SK-N-SH treated with all-trans-retinoic acid at 6 μM for 48 hours (cell line): ENCODE results near the gene INTS6L.

ENCODE experiments used
- ATAC-seq: fragments of 200-7000 bp; cut with Tn5 transposase; 3 replicates; pipeline ENCODE4 v1.9.1; 2020; ENCODE audit warnings: mild to moderate bottlenecking, moderate library complexity
- ARNTL ChIP-seq: fragments of 450-650 bp; formaldehyde crosslinking; IDR thresholded peaks from 2 replicates; pipeline ENCODE4 v1.5.0; 2020; ENCODE audit warnings: low read depth, mild to moderate bottlenecking, moderate library complexity, borderline replicate concordance
- BACH2 ChIP-seq: fragments of 250-450 bp; sonication (Bioruptor Pico); IDR thresholded peaks from 2 replicates; pipeline ENCODE4 v1.9.0; 2021; ENCODE audit warnings: mild to moderate bottlenecking, borderline replicate concordance
- CSDC2 ChIP-seq: fragments of 250-450 bp; sonication (Bioruptor Pico); IDR thresholded peaks from 2 replicates; pipeline ENCODE4 v1.5.0; 2020; ENCODE audit warnings: mild to moderate bottlenecking, moderate library complexity
- ESRRG ChIP-seq: fragments of 250-450 bp; sonication (Bioruptor Pico); IDR thresholded peaks from 2 replicates; pipeline ENCODE4 v1.6.1; 2021; ENCODE audit warnings: mild to moderate bottlenecking
- GLIS3 ChIP-seq: fragments of 250-450 bp; sonication (Bioruptor Pico); IDR thresholded peaks from 2 replicates; pipeline ENCODE4 v1.5.0; 2020; ENCODE audit warnings: mild to moderate bottlenecking, moderate library complexity
- ISL1 ChIP-seq: fragments of 250-450 bp; sonication (Bioruptor Pico); IDR thresholded peaks from 2 replicates; pipeline ENCODE4 v2.1.2; 2022; ENCODE audit warnings: mild to moderate bottlenecking, moderate library complexity
- OSR1 ChIP-seq: fragments of 250-450 bp; sonication (Bioruptor Pico); IDR thresholded peaks from 2 replicates; pipeline ENCODE4 v1.8.0; 2022; ENCODE audit warnings: moderate library complexity, mild to moderate bottlenecking, inconsistent platforms
- PPARA ChIP-seq: fragments of 250-450 bp; sonication (Bioruptor Pico); IDR thresholded peaks from 2 replicates; pipeline ENCODE4 v1.5.0; 2020; ENCODE audit warnings: mild to moderate bottlenecking, borderline replicate concordance
- RARB ChIP-seq: fragments of 250-450 bp; sonication (Bioruptor Pico); IDR thresholded peaks from 2 replicates; pipeline ENCODE4 v1.8.0; 2021; ENCODE audit warnings: mild to moderate bottlenecking, moderate library complexity
- SNAI2 ChIP-seq: fragments of 250-450 bp; sonication (Bioruptor Pico); IDR thresholded peaks from 2 replicates; pipeline ENCODE4 v1.5.0; 2020; ENCODE audit warnings: mild to moderate bottlenecking, moderate library complexity
- TCF4 ChIP-seq: fragments of 250-450 bp; sonication (Bioruptor Pico); IDR thresholded peaks from 2 replicates; pipeline ENCODE4 v1.8.0; 2021; ENCODE audit warnings: mild to moderate bottlenecking, moderate library complexity, borderline replicate concordance
- TOX ChIP-seq: fragments of 250-450 bp; sonication (Bioruptor Pico); IDR thresholded peaks from 2 replicates; pipeline ENCODE4 v1.8.0; 2021; ENCODE audit warnings: mild to moderate bottlenecking, moderate library complexity, borderline replicate concordance
- ZFP3 ChIP-seq: fragments of 250-450 bp; sonication (Bioruptor Pico); IDR thresholded peaks from 2 replicates; pipeline ENCODE4 v1.5.0; 2020; ENCODE audit warnings: mild to moderate bottlenecking, moderate library complexity
- ZFP30 ChIP-seq: fragments of 450-650 bp; formaldehyde crosslinking; IDR thresholded peaks from 2 replicates; pipeline ENCODE4 v1.5.0; 2022; ENCODE audit warnings: mild to moderate bottlenecking, moderate library complexity
- ZNF565 ChIP-seq: fragments of 450-650 bp; formaldehyde crosslinking; conservative IDR thresholded peaks from 2 replicates; pipeline ENCODE4 v1.5.0; 2020; ENCODE audit warnings: low read depth, mild to moderate bottlenecking, moderate library complexity
- ZNF70 ChIP-seq: fragments of 450-650 bp; formaldehyde crosslinking; IDR thresholded peaks from 2 replicates; pipeline ENCODE4 v1.5.0; 2020; ENCODE audit warnings: mild to moderate bottlenecking, moderate library complexity
- TF ChIP-seq, protein P1 (sequence below): fragments of 250-450 bp; sonication (Bioruptor Pico); IDR thresholded peaks from 2 replicates; pipeline ENCODE4 v1.8.0; 2021; ENCODE audit warnings: low read depth, mild to moderate bottlenecking, moderate library complexity, borderline replicate concordance
- TF ChIP-seq, protein P2 (sequence below): fragments of 250-450 bp; sonication (Bioruptor Pico); IDR thresholded peaks from 2 replicates; pipeline ENCODE4 v1.5.1; 2020; ENCODE audit warnings: low read depth, mild to moderate bottlenecking, moderate library complexity
- TF ChIP-seq, protein P3 (sequence below): fragments of 250-450 bp; sonication (Bioruptor Pico); IDR thresholded peaks from 2 replicates; pipeline ENCODE4 v1.5.1; 2021; ENCODE audit warnings: mild to moderate bottlenecking, moderate library complexity
- TF ChIP-seq, protein P4 (sequence below): fragments of 250-450 bp; sonication (Bioruptor Pico); IDR thresholded peaks from 2 replicates; pipeline ENCODE4 v1.8.0; 2020; ENCODE audit warnings: mild to moderate bottlenecking, moderate library complexity, borderline replicate concordance
- TF ChIP-seq, protein P5 (sequence below): fragments of 250-450 bp; sonication (Bioruptor Pico); IDR thresholded peaks from 2 replicates; pipeline ENCODE4 v1.5.0; 2020; ENCODE audit warnings: mild to moderate bottlenecking, moderate library complexity

INTS6L gene

DNA sequence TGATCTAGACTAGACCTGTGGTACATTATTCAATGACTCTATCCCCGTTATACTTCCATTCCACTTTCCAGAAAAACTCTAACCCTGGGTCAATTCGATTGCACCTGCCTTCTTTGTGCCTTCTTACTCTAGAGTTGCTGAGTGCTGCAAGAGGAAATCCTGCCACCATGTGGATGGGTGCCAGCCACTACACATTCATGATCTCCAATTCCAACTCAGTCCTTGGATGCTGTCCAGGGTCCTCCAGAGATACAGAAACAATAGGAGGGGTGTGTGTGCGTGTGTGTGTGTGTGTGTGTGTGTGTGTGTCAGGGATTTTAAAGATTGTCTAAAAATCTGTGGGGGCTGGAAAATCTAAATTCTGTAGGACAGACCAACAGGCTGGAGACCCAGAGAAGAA lies 42.9 kb upstream of the INTS6L start (continued):
- TF ChIP-seq, protein P1, sequence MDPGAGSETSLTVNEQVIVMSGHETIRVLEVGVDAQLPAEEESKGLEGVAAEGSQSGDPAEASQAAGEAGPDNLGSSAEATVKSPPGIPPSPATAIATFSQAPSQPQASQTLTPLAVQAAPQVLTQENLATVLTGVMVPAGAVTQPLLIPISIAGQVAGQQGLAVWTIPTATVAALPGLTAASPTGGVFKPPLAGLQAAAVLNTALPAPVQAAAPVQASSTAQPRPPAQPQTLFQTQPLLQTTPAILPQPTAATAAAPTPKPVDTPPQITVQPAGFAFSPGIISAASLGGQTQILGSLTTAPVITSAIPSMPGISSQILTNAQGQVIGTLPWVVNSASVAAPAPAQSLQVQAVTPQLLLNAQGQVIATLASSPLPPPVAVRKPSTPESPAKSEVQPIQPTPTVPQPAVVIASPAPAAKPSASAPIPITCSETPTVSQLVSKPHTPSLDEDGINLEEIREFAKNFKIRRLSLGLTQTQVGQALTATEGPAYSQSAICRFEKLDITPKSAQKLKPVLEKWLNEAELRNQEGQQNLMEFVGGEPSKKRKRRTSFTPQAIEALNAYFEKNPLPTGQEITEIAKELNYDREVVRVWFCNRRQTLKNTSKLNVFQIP (CRISPR knock-in tag), result no peak
- TF ChIP-seq ZNF565 (CRISPR knock-in tag), result no peak
- no peak for TF ChIP-seq PPARA (CRISPR knock-in tag)
- TF ChIP-seq ARNTL, result no peak
- TF ChIP-seq, protein P2, sequence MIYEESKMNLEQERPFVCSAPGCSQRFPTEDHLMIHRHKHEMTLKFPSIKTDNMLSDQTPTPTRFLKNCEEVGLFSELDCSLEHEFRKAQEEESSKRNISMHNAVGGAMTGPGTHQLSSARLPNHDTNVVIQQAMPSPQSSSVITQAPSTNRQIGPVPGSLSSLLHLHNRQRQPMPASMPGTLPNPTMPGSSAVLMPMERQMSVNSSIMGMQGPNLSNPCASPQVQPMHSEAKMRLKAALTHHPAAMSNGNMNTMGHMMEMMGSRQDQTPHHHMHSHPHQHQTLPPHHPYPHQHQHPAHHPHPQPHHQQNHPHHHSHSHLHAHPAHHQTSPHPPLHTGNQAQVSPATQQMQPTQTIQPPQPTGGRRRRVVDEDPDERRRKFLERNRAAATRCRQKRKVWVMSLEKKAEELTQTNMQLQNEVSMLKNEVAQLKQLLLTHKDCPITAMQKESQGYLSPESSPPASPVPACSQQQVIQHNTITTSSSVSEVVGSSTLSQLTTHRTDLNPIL, result no peak
- no peak for TF ChIP-seq ISL1 (CRISPR knock-in tag)
- TF ChIP-seq, all 23 proteins: peak for 0

DNA sequence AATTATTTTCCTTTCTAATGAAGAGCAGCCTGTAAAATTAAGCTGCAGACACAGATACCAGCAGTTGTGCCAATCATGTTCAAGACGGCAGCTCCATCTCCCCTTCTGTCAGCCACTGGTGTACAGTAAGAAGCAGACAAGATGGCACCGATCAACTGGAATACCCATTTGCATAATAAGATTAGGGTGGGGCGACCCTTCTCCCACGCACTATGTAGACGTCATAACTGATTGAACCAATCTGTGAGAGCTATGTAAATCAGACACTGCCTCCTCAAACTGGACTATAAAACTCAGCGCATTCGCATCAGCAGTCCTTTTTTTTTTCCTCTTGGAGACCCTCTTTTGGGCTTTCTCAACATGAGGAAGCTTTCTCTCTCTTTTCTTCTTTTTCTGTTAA lies 40.4 kb upstream of the INTS6L start:
- TF ChIP-seq ZFP30 (CRISPR knock-in tag) (no peak), OSR1 (CRISPR knock-in tag) (no peak), RARB (CRISPR knock-in tag) (no peak), ZNF70 (no peak), TCF4 (no peak), CSDC2 (CRISPR knock-in tag) (no peak), GLIS3 (CRISPR knock-in tag) (no peak), PPARA (CRISPR knock-in tag) (no peak), ISL1 (CRISPR knock-in tag) (no peak), ESRRG (CRISPR knock-in tag) (no peak), TOX (CRISPR knock-in tag) (no peak), ZNF565 (CRISPR knock-in tag) (no peak), SNAI2 (CRISPR knock-in tag) (no peak), ZFP3 (CRISPR knock-in tag) (no peak), BACH2 (CRISPR knock-in tag) (no peak)
- TF ChIP-seq, protein P3, sequence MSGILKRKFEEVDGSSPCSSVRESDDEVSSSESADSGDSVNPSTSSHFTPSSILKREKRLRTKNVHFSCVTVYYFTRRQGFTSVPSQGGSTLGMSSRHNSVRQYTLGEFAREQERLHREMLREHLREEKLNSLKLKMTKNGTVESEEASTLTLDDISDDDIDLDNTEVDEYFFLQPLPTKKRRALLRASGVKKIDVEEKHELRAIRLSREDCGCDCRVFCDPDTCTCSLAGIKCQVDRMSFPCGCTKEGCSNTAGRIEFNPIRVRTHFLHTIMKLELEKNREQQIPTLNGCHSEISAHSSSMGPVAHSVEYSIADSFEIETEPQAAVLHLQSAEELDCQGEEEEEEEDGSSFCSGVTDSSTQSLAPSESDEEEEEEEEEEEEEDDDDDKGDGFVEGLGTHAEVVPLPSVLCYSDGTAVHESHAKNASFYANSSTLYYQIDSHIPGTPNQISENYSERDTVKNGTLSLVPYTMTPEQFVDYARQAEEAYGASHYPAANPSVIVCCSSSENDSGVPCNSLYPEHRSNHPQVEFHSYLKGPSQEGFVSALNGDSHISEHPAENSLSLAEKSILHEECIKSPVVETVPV (CRISPR knock-in tag), result no peak
- TF ChIP-seq, protein P1 (CRISPR knock-in tag), result no peak
- TF ChIP-seq, protein P2, result no peak
- TF ChIP-seq, protein P4, sequence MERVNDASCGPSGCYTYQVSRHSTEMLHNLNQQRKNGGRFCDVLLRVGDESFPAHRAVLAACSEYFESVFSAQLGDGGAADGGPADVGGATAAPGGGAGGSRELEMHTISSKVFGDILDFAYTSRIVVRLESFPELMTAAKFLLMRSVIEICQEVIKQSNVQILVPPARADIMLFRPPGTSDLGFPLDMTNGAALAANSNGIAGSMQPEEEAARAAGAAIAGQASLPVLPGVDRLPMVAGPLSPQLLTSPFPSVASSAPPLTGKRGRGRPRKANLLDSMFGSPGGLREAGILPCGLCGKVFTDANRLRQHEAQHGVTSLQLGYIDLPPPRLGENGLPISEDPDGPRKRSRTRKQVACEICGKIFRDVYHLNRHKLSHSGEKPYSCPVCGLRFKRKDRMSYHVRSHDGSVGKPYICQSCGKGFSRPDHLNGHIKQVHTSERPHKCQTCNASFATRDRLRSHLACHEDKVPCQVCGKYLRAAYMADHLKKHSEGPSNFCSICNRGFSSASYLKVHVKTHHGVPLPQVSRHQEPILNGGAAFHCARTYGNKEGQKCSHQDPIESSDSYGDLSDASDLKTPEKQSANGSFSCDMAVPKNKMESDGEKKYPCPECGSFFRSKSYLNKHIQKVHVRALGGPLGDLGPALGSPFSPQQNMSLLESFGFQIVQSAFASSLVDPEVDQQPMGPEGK (CRISPR knock-in tag), result no peak
- TF ChIP-seq, protein P5, sequence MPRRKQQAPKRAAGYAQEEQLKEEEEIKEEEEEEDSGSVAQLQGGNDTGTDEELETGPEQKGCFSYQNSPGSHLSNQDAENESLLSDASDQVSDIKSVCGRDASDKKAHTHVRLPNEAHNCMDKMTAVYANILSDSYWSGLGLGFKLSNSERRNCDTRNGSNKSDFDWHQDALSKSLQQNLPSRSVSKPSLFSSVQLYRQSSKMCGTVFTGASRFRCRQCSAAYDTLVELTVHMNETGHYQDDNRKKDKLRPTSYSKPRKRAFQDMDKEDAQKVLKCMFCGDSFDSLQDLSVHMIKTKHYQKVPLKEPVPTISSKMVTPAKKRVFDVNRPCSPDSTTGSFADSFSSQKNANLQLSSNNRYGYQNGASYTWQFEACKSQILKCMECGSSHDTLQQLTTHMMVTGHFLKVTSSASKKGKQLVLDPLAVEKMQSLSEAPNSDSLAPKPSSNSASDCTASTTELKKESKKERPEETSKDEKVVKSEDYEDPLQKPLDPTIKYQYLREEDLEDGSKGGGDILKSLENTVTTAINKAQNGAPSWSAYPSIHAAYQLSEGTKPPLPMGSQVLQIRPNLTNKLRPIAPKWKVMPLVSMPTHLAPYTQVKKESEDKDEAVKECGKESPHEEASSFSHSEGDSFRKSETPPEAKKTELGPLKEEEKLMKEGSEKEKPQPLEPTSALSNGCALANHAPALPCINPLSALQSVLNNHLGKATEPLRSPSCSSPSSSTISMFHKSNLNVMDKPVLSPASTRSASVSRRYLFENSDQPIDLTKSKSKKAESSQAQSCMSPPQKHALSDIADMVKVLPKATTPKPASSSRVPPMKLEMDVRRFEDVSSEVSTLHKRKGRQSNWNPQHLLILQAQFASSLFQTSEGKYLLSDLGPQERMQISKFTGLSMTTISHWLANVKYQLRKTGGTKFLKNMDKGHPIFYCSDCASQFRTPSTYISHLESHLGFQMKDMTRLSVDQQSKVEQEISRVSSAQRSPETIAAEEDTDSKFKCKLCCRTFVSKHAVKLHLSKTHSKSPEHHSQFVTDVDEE, result no peak
- no peak for ATAC-seq
